NCI-H510A treated with DMSO at 0.1 percent for 48 hours (cell line): ENCODE measurements around the gene NCAPD3.

Source experiments
- DNase-seq: peaks from one replicate; lab custom pipeline; 2025; lab: John Stamatoyannopoulos, UW

NCAPD3 gene

DNA sequence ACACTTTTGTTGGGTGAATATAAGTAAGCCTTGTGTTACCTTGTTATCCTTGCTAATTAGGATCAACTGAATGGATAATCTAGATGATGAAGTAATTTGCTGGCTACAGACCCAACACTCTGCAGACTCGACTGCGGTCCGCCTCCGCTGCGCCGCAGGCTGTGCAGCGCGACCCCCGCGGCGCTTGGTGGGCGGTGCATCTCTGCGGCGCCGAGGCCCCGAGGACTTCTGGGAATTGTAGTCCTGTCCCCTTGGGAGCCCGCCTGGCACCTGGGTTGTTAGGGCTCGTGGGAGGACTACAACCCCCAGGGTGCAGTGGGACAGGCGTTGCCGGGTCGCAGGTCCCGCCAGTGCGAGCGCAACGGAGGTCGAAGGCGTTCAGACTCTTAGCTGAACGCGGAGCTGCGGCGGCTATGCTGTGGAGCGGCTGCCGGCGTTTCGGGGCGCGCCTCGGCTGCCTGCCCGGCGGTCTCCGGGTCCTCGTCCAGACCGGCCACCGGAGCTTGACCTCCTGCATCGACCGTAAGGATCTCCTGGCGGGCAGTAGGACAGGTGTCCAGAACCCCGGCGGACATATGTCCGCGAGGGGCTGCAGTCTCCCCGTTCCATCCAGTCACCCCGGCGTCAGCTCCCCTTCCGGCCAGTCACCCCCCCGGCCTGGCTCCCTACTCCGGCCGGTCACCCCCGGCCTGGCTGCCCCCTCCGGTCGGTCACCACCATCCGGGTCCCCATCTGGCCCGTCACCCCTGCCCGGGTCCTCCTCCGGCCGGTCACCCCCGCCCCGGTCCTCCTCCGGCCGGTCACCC, 29.6 kb upstream of the NCAPD3 start, which contains the start of the genes ACAD8 and THYN1:
Gene ACAD8, plus strand, starts transcription at position 381 of the 806 bp plus-strand sequence. Its CDS starts 33 bp downstream, at position 414.
Gene THYN1, minus strand, starts transcription at position 165 of the 806 bp plus-strand sequence. CDS start 470 bp downstream, outside the sequence.
- peak; percentile 93 for DNase-seq

DNA sequence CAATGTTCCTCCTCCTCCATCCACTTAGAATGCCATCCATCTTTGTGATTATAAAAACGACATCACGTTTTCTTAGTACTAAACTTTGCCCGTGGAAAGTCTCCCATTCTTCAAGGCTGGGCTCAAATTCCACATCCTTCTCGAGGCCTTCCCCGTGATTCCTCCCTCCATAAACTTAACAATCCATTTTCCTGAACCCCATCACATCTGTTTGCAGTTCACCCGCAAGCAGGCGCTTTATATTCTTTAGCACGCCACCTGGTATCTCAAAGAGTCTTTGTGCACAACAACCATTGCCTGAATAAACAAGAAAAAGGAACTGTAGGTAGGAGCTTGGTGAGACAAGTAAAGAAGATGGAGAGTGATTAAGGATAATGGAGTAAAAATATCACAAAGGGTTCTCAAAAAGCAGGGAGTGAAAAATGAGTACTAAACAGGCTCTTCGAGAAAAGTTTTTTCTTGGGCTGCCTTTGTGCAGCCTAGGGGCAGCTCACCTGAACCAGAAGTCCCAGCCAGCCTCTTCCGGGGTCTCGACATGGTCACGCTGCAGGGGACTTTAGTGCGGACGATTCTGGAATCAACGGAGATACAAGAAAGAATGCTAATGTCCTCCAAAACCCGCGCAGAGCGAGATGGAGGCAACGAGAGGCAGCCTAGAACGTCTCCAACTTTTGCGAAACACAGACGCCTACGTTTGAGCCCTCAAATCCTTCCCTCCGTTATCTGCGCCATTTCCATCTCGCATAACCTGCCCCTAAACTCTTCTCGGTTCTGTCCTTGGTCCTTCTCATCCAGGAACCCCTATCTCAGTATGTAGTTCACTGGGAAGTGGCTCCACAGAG, 28.8 kb upstream of the NCAPD3 start:
- no peak for DNase-seq

- DNase-seq, result no peak
These were observed 26.9 kb upstream of the NCAPD3 start for GRCh38 chr11:134250675-134251074.

DNA sequence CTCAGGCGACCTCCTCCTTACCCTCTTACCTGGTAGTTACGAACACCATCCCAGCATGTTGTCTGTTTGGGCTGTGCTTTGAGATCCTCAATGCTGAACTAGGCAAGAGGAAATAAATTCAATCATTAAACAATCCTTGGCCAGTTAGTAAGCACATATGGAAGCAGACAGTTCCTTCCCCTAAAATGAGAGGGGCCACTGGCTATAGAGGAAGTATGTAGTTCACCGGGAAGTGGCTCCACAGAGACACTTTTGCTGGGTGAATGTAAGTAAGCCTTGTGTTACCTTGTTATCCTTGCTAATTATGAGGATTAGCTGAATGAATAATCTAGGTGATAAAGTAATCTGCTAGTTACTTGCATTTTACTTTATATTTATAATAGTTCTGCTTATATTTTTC, 26.5 kb upstream of the NCAPD3 start:
- no peak for DNase-seq

GRCh38 chr11:134248910-134249480, 25.2 kb upstream of the NCAPD3 start:
- DNase-seq, result no peak

- DNase-seq, result no peak
These were observed 22.9 kb upstream of the NCAPD3 start for GRCh38 chr11:134246678-134247077.

GRCh38 chr11:134246100-134246499, 22.3 kb upstream of the NCAPD3 start:
- no peak for DNase-seq

DNA sequence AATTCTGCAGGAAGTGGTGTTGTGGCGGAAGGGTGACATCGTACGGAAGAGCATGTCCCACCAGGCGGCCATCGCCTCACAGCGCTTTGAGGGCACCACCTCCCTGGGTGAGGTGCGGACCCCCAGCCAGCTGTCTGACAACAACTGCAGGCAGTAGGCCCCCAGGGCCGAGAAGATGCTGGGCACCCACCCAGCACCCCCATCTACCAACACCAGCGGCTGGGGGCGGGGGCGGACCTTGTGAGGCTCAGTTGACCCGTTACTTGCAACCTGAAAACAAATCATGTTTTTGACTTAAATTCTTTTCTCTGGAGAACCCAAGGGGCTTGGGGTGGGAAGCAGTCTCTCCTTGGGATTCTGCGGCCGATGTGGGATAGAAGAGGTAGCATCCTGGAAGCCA, 21.7 kb upstream of the NCAPD3 start:
- DNase-seq, result no peak

- peak; percentile 65 for DNase-seq
These were observed 20.8 kb upstream of the NCAPD3 start for GRCh38 chr11:134244593-134244992.

GRCh38 chr11:134243913-134244312, 20.1 kb upstream of the NCAPD3 start:
- no peak for DNase-seq

DNA sequence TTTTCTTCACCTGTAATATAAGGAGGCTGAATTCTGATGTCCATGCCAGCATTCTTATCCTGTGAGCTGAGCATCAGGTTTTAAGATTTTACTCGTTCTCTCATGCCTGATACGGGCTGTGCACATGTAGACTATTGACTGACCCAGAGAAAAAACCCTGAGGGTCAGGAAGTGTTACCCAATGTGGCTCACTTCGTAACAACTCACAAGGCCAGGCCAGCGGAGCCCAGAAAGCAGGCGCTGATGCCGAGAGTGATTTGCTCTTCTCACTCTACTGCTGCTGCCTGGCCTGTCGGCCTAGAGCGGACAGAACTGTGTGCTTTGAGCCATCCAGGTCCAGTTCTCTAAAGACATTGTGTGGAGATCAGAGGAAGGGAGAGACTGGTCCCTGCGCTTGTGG, 18.6 kb upstream of the NCAPD3 start:
- DNase-seq, result no peak

GRCh38 chr11:134240592-134240991, 16.8 kb upstream of the NCAPD3 start:
- DNase-seq, result no peak

GRCh38 chr11:134238956-134239355, 15.2 kb upstream of the NCAPD3 start:
- DNase-seq, result no peak

GRCh38 chr11:134237557-134237922, 13.8 kb upstream of the NCAPD3 start:
- DNase-seq, result no peak

GRCh38 chr11:134236834-134237556, 13.2 kb upstream of the NCAPD3 start:
- no peak for DNase-seq

GRCh38 chr11:134235399-134235798, 11.6 kb upstream of the NCAPD3 start:
- DNase-seq, result no peak

DNA sequence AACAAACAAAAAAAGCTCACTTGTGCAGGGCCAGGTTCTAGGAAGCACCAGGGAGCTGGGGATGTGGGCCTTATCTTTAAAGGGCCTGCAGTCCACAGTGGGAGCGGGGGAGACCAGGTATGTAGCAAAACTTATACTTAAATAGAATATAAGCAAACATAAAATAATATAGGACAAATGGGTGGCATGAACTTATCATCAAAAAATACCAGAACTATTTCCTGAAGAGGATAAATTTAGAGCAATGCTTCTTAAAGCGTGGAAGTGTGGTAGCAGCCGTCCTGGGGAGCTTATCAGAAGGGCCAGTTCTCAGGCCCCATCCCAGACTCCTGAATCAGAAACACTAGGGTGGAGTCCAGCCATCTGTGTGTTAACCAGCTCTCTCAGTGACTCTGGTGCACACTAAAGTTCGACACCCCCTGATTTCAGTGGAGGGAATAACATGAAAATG, 10.0 kb upstream of the NCAPD3 start:
- DNase-seq, result no peak

DNA sequence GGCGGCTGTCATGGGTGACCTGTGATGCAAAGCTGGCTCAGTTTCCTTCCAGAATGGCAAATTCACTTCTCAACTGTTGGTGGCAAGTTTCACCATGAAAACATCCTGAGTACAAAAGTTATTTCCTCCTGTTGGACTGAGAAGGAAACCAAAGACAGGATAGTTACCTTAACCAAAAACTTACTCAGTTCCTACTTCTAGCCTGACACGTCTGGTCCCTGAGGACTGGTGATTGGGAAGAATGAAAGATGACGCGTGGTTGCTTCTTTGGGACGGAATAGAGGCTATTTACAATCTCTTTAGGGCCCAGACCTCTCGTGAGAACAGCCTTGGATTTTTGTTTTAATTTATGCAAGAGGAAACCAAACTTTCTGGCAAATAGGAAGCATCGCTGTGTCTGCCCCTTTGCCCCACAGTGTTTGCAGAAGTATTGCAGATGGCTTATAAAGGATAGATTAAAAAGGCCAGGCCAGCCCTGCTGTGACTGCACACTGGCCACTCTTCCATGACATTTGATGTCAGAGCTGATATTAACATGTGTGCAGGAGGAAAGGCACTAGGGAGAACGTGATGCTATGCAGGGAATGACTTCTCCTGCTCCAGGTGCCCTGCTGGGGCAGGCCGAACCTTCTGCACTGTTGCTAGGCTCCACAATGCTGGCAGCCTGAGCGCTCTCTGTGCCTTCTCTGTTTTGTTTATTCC, 8.3 kb upstream of the NCAPD3 start:
- no peak for DNase-seq

DNA sequence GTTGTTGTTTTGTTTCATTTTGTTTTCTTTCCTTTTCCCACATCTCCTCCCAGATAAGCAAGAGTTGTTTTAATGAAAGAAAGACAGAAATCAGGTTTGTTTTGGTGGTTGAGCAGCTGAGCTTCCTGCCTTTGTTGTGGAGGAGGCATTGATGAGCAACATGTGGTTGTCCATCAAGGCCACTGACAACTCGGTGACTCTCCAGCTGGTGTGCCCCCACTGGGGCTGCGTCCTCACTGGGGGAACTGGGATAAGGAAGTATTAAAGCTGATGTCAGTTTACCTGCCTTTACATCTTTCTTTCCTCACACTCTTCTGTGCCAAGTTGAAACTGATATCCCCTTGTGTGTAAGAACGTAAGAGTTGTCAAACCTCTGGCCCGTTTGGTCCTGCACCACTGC, 6.6 kb upstream of the NCAPD3 start:
- DNase-seq, result no peak

GRCh38 chr11:134229126-134229790, 5.5 kb upstream of the NCAPD3 start:
- DNase-seq, result no peak

- DNase-seq, result no peak
These were observed 4.9 kb upstream of the NCAPD3 start for GRCh38 chr11:134228625-134229024.
